Activated naive CD4-positive, alpha-beta T cell (primary cell): ENCODE results near the gene STX10.
"Not testable (repeated sequence)": the region's sequence is repeated elsewhere in the genome, so short reads cannot be mapped to it uniquely, and the experiment has no call there.

Experiments
- DNase-seq, 4 experiments: peaks; one replicate each; lab custom pipeline; 2025; lab: John Stamatoyannopoulos, UW

STX10 gene

GRCh38 chr19:13164343-13165161, 14.4 kb upstream of the STX10 start:
- peak in 1 of 4 experiments; percentile 49 for DNase-seq

GRCh38 chr19:13163609-13164342, 13.6 kb upstream of the STX10 start:
- DNase-seq, result peak in 1 of 4 experiments; percentile 41

GRCh38 chr19:13162724-13163608, 12.8 kb upstream of the STX10 start:
- peak; percentile 19 to 67 (median 51) for DNase-seq

- no peak for DNase-seq
Measured at GRCh38 chr19:13160557-13160956, 10.4 kb upstream of the STX10 start.

- DNase-seq, result no peak
Measured at GRCh38 chr19:13159713-13160112, 9.5 kb upstream of the STX10 start.

- DNase-seq, result peak; percentile 15 to 72 (median 41)
Measured at GRCh38 chr19:13155472-13156359, 5.5 kb upstream of the STX10 start.

- DNase-seq, result peak; percentile 37 to 68 (median 54)
Measured at GRCh38 chr19:13154911-13155471, 4.8 kb upstream of the STX10 start.

GRCh38 chr19:13154241-13154778, 4.1 kb upstream of the STX10 start:
- peak in 2 of 4 experiments; percentile 17 to 28 for DNase-seq

GRCh38 chr19:13153569-13154240, 3.5 kb upstream of the STX10 start:
- DNase-seq, result peak in 2 of 4 experiments; percentile 23 to 44

GRCh38 chr19:13152974-13153568, 2.9 kb upstream of the STX10 start:
- peak; percentile 89 to 97 (median 94) for DNase-seq

GRCh38 chr19:13152356-13152973, 2.3 kb upstream of the STX10 start:
- no peak for DNase-seq

- peak; percentile 89 to 95 (median 92) for DNase-seq
Measured at GRCh38 chr19:13151605-13152355, 1.6 kb upstream of the STX10 start.

- no peak for DNase-seq
Measured at GRCh38 chr19:13150931-13151604, 893 bp upstream of the STX10 start.

- peak in 2 of 4 experiments; percentile 36 to 52 for DNase-seq
Measured at GRCh38 chr19:13149628-13150186, 468 bp downstream of the STX10 start.

- not testable (repeated sequence) for DNase-seq
Measured at GRCh38 chr19:13149173-13149627, 975 bp downstream of the STX10 start.

- no peak for DNase-seq
Measured at GRCh38 chr19:13146763-13147563, 3.2 kb downstream of the STX10 start.
